Measurements from ENCODE around the gene DNAJC1.
"Not testable (repeated sequence)": the region's sequence is repeated elsewhere in the genome, so short reads cannot be mapped to it uniquely, and the experiment has no call there.

DNAJC1 gene

DNA sequence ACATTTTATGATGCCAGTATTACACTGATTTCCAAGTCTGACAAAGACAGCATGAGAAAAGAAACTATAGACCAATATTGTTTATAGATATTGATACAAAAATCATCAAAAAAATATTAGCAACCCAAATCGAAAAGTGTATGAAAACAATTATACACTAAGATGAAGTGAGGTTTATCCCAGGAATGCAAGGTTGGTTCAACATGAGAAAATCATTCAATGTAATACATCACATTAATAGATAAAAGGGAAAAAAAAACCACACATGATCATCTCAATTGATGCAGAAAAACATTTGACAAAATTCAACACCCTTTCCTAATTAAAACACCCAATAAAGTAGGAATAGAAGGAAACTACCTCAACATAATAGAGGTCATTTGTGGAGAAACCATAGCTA lies 153.9 kb downstream of the DNAJC1 start:
- H3F3A ChIP-seq (ENCODE audit: insufficient read depth): no peaks in the 10 kb centered on the region
- no peak overlapping the region for H3K4me2 ChIP-seq (ENCODE audit: low read depth, low read length, poor library complexity, severe bottlenecking)
- no peaks in the 10 kb centered on the region for H3K27me3 ChIP-seq (ENCODE audit: low read length)
- H3K27ac ChIP-seq (ENCODE audit: low read depth, low read length): no peak overlapping the region
- no peaks in the 10 kb centered on the region for H4K20me1 ChIP-seq (ENCODE audit: low read depth, low read length)
- no peak overlapping the region for H3K4me3 ChIP-seq (ENCODE audit: insufficient read depth, low read length, poor library complexity, severe bottlenecking)
- H3K9me2 ChIP-seq (replicated peaks; ENCODE audit: insufficient read depth, low read length): no peaks in the 10 kb centered on the region
- no peak overlapping the region for H2AFZ ChIP-seq (ENCODE audit: low read depth, low read length, severe bottlenecking)
- H3K36me3 ChIP-seq (ENCODE audit: low read length): no peaks in the 10 kb centered on the region
- TF ChIP-seq, protein P1, sequence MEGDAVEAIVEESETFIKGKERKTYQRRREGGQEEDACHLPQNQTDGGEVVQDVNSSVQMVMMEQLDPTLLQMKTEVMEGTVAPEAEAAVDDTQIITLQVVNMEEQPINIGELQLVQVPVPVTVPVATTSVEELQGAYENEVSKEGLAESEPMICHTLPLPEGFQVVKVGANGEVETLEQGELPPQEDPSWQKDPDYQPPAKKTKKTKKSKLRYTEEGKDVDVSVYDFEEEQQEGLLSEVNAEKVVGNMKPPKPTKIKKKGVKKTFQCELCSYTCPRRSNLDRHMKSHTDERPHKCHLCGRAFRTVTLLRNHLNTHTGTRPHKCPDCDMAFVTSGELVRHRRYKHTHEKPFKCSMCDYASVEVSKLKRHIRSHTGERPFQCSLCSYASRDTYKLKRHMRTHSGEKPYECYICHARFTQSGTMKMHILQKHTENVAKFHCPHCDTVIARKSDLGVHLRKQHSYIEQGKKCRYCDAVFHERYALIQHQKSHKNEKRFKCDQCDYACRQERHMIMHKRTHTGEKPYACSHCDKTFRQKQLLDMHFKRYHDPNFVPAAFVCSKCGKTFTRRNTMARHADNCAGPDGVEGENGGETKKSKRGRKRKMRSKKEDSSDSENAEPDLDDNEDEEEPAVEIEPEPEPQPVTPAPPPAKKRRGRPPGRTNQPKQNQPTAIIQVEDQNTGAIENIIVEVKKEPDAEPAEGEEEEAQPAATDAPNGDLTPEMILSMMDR (IDR thresholded peaks at IDR 0.05; ENCODE audit: insufficient read depth, low read length, poor library complexity, severe bottlenecking): no peak
- no peak for TF ChIP-seq EZH2phosphoT487 (conservative IDR thresholded peaks at IDR 0.05; ENCODE audit: low read length)
- H3K9ac ChIP-seq (ENCODE audit: low read length): no peak overlapping the region
- H3K79me2 ChIP-seq (ENCODE audit: insufficient read depth, low read length): no peaks in the 10 kb centered on the region
- H3K9me3 ChIP-seq (ENCODE audit: insufficient read depth, low read length): peaks cover 8% of the 10 kb centered on the region; the same call in 1 of the 2 replicates

DNA sequence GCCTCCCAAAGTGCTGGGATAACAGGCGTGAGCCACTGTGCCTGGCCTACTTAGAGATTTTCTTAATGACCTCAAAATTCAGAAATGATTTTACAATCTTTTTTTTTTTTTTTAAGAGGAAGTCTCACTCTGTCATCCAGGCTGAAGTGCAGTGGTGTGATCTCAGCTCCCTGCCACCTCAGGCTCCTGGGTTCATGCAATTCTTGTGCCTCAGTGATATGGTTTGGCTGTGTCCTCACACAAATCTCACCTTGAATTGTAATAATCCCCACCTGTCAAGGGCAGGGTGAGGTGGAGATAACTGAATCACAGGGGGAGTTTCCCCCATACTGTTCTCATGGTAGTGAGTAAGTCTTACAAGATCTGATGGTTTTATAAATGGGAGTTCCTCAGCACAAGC lies 159.9 kb downstream of the DNAJC1 start:
- no peak overlapping the region for H3K9ac ChIP-seq (ENCODE audit: low read length)
- H3K4me3 ChIP-seq (ENCODE audit: insufficient read depth, low read length, poor library complexity, severe bottlenecking): no peak overlapping the region
- no peaks in the 10 kb centered on the region for H4K20me1 ChIP-seq (ENCODE audit: low read depth, low read length)
- H3K9me3 ChIP-seq (ENCODE audit: insufficient read depth, low read length): no peaks in the 10 kb centered on the region
- no peaks in the 10 kb centered on the region for H3K9me2 ChIP-seq (replicated peaks; ENCODE audit: insufficient read depth, low read length)
- H3K4me2 ChIP-seq (ENCODE audit: low read depth, low read length, poor library complexity, severe bottlenecking): no peak overlapping the region
- H3F3A ChIP-seq (ENCODE audit: insufficient read depth): no peaks in the 10 kb centered on the region
- H3K27ac ChIP-seq (ENCODE audit: low read depth, low read length): no peak overlapping the region
- no peaks in the 10 kb centered on the region for H3K27me3 ChIP-seq (ENCODE audit: low read length)
- no peaks in the 10 kb centered on the region for H3K36me3 ChIP-seq (ENCODE audit: low read length)
- TF ChIP-seq EZH2phosphoT487 (conservative IDR thresholded peaks at IDR 0.05; ENCODE audit: low read length): no peak
- TF ChIP-seq, protein P1 (IDR thresholded peaks at IDR 0.05; ENCODE audit: insufficient read depth, low read length, poor library complexity, severe bottlenecking): no peak
- H2AFZ ChIP-seq (ENCODE audit: low read depth, low read length, severe bottlenecking): no peak overlapping the region
- H3K79me2 ChIP-seq (ENCODE audit: insufficient read depth, low read length): no peaks in the 10 kb centered on the region

DNA sequence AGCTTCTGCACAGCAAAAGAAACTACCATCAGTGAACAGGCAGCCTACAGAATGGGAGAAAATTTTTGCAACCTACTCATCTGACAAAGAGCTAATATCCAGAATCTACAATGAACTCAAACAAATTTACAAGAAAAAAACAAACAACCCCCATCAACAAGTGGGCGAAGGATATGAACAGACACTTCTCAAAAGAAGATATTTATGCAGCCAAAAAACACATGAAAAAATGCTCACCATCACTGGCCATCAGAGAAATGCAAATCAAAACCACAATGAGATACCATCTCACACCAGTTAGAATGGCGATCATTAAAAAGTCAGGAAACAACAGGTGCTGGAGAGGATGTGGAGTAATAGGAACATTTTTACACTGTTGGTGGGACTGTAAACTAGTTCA lies 162.3 kb downstream of the DNAJC1 start:
- H3K9ac ChIP-seq (ENCODE audit: low read length); H3K27me3 ChIP-seq (ENCODE audit: low read length); H3K27ac ChIP-seq (ENCODE audit: low read depth, low read length); H4K20me1 ChIP-seq (ENCODE audit: low read depth, low read length); H3F3A ChIP-seq (ENCODE audit: insufficient read depth); H3K4me2 ChIP-seq (ENCODE audit: low read depth, low read length, poor library complexity, severe bottlenecking); H3K79me2 ChIP-seq (ENCODE audit: insufficient read depth, low read length); H3K9me3 ChIP-seq (ENCODE audit: insufficient read depth, low read length); H3K36me3 ChIP-seq (ENCODE audit: low read length); H3K9me2 ChIP-seq (replicated peaks; ENCODE audit: insufficient read depth, low read length); H2AFZ ChIP-seq (ENCODE audit: low read depth, low read length, severe bottlenecking); H3K4me3 ChIP-seq (ENCODE audit: insufficient read depth, low read length, poor library complexity, severe bottlenecking): not testable (repeated sequence)

DNA sequence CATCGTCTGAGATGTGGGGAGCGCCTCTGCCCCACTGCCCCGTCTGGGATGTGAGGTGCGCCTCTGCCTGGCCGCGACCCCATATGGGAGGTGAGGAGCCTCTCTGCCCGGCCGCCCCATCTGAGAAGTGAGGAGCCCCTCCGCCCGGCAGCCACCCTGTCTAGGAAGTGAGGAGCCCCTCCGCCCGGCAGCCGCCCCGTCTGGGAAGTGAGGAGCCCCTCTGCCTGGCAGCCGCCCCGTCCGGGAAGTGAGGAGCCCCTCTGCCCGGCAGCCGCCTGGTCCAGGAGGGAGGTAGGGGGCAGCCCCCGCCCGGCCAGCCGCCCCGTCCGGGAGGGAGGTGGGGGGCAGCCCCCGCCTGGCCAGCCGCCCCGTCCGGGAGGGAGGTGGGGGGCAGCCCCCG lies 166.0 kb downstream of the DNAJC1 start:
- not testable (repeated sequence) for H3K79me2 ChIP-seq (ENCODE audit: insufficient read depth, low read length); H3K9me2 ChIP-seq (replicated peaks; ENCODE audit: insufficient read depth, low read length); H3K4me2 ChIP-seq (ENCODE audit: low read depth, low read length, poor library complexity, severe bottlenecking); H3K27me3 ChIP-seq (ENCODE audit: low read length); H3F3A ChIP-seq (ENCODE audit: insufficient read depth); H4K20me1 ChIP-seq (ENCODE audit: low read depth, low read length); H3K4me3 ChIP-seq (ENCODE audit: insufficient read depth, low read length, poor library complexity, severe bottlenecking); H3K36me3 ChIP-seq (ENCODE audit: low read length); H2AFZ ChIP-seq (ENCODE audit: low read depth, low read length, severe bottlenecking); H3K9me3 ChIP-seq (ENCODE audit: insufficient read depth, low read length); H3K27ac ChIP-seq (ENCODE audit: low read depth, low read length); H3K9ac ChIP-seq (ENCODE audit: low read length)

DNA sequence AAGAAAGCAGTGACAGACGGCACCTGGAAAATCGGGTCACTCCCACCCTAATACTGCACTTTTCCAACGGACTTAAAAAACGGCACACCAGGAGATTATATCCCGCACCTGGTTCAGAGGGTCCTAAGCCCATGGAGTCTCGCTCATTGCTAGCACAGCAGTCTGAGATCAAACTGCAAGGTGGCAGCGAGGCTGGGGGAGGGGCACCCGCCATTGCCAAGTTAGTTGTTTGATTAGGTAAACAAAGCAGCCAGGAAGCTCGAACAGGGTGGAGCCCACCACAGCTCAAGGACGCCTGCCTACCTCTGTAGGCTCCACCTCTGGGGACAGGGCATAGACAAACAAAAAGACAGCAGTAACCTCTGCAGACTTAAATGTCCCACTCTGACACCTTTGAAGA lies 169.0 kb downstream of the DNAJC1 start:
- H3K4me2 ChIP-seq (ENCODE audit: low read depth, low read length, poor library complexity, severe bottlenecking); H3K9me2 ChIP-seq (replicated peaks; ENCODE audit: insufficient read depth, low read length); H2AFZ ChIP-seq (ENCODE audit: low read depth, low read length, severe bottlenecking); H3K27me3 ChIP-seq (ENCODE audit: low read length); H3K36me3 ChIP-seq (ENCODE audit: low read length); H3K79me2 ChIP-seq (ENCODE audit: insufficient read depth, low read length); H3K4me3 ChIP-seq (ENCODE audit: insufficient read depth, low read length, poor library complexity, severe bottlenecking); H3K9ac ChIP-seq (ENCODE audit: low read length); H4K20me1 ChIP-seq (ENCODE audit: low read depth, low read length); H3K27ac ChIP-seq (ENCODE audit: low read depth, low read length); H3F3A ChIP-seq (ENCODE audit: insufficient read depth); H3K9me3 ChIP-seq (ENCODE audit: insufficient read depth, low read length): not testable (repeated sequence)
